ENCODE data around the gene JADE3.
"Not testable (repeated sequence)": the region's sequence is repeated elsewhere in the genome, so short reads cannot be mapped to it uniquely, and the experiment has no call there.

The JADE3 gene

GRCh38 chrX:46961097-46961496, 48.9 kb downstream of the JADE3 start:
- Mint-ChIP-seq H3K27me3 (peaks cover 2% of the 10 kb centered on the region), H3K4me3 (no peak overlapping the region), H3K9me3 (no peaks in the 10 kb centered on the region), H3K27ac (no peak overlapping the region), H3K4me1 (no peaks in the 10 kb centered on the region), H3K36me3 (no peaks in the 10 kb centered on the region)

- Mint-ChIP-seq H3K9me3 (no peaks in the 10 kb centered on the region), H3K27me3 (peaks cover 2% of the 10 kb centered on the region), H3K36me3 (no peaks in the 10 kb centered on the region), H3K27ac (no peak overlapping the region), H3K4me1 (no peaks in the 10 kb centered on the region), H3K4me3 (no peak overlapping the region)
Observed at GRCh38 chrX:46961574-46962283, 49.5 kb downstream of the JADE3 start.

GRCh38 chrX:46965125-46965758, 53.0 kb downstream of the JADE3 start:
- no peaks in the 10 kb centered on the region for H3K27me3 Mint-ChIP-seq
- no peaks in the 10 kb centered on the region for H3K36me3 Mint-ChIP-seq
- H3K4me3 Mint-ChIP-seq, result no peak overlapping the region
- H3K27ac Mint-ChIP-seq, result no peak overlapping the region
- H3K9me3 Mint-ChIP-seq, result no peaks in the 10 kb centered on the region
- H3K4me1 Mint-ChIP-seq, result no peaks in the 10 kb centered on the region

- Mint-ChIP-seq H3K36me3 (no peaks in the 10 kb centered on the region), H3K27me3 (no peaks in the 10 kb centered on the region), H3K4me1 (no peaks in the 10 kb centered on the region), H3K4me3 (no peak overlapping the region), H3K27ac (no peak overlapping the region), H3K9me3 (no peaks in the 10 kb centered on the region)
Observed at GRCh38 chrX:46967547-46967946, 55.3 kb downstream of the JADE3 start.

GRCh38 chrX:46977046-46977445, 64.8 kb downstream of the JADE3 start:
- H3K4me1 Mint-ChIP-seq, H3K27ac Mint-ChIP-seq, H3K9me3 Mint-ChIP-seq, H3K4me3 Mint-ChIP-seq, H3K27me3 Mint-ChIP-seq, H3K36me3 Mint-ChIP-seq: not testable (repeated sequence)

- Mint-ChIP-seq H3K4me1 (no peaks in the 10 kb centered on the region), H3K27ac (no peak overlapping the region), H3K9me3 (no peaks in the 10 kb centered on the region), H3K36me3 (no peaks in the 10 kb centered on the region), H3K4me3 (no peak overlapping the region), H3K27me3 (no peaks in the 10 kb centered on the region)
Observed at GRCh38 chrX:46978341-46979291, 66.4 kb downstream of the JADE3 start.

GRCh38 chrX:46984705-46985104, 72.5 kb downstream of the JADE3 start:
- Mint-ChIP-seq H3K36me3 (no peaks in the 10 kb centered on the region), H3K27ac (no peak overlapping the region), H3K27me3 (no peaks in the 10 kb centered on the region), H3K9me3 (no peaks in the 10 kb centered on the region), H3K4me1 (no peaks in the 10 kb centered on the region), H3K4me3 (no peak overlapping the region)

GRCh38 chrX:46989548-46989947, 77.3 kb downstream of the JADE3 start:
- H3K36me3 Mint-ChIP-seq, result no peaks in the 10 kb centered on the region
- no peaks in the 10 kb centered on the region for H3K27me3 Mint-ChIP-seq
- no peak overlapping the region for H3K27ac Mint-ChIP-seq
- no peak overlapping the region for H3K4me3 Mint-ChIP-seq
- H3K4me1 Mint-ChIP-seq, result no peaks in the 10 kb centered on the region
- no peaks in the 10 kb centered on the region for H3K9me3 Mint-ChIP-seq

- Mint-ChIP-seq H3K27ac (no peak overlapping the region), H3K4me1 (no peaks in the 10 kb centered on the region), H3K4me3 (no peak overlapping the region), H3K27me3 (no peaks in the 10 kb centered on the region), H3K9me3 (no peaks in the 10 kb centered on the region), H3K36me3 (no peaks in the 10 kb centered on the region)
Observed at GRCh38 chrX:46991664-46992063, 79.4 kb downstream of the JADE3 start.

- H3K4me1 Mint-ChIP-seq, result no peaks in the 10 kb centered on the region
- H3K9me3 Mint-ChIP-seq, result no peaks in the 10 kb centered on the region
- H3K4me3 Mint-ChIP-seq, result no peak overlapping the region
- no peaks in the 10 kb centered on the region for H3K27me3 Mint-ChIP-seq
- H3K36me3 Mint-ChIP-seq, result no peaks in the 10 kb centered on the region
- no peak overlapping the region for H3K27ac Mint-ChIP-seq
Observed at GRCh38 chrX:46992070-46992469, 79.8 kb downstream of the JADE3 start.

GRCh38 chrX:46994096-46994495, 81.9 kb downstream of the JADE3 start:
- H3K27ac Mint-ChIP-seq, result no peak overlapping the region
- H3K9me3 Mint-ChIP-seq, result no peaks in the 10 kb centered on the region
- no peaks in the 10 kb centered on the region for H3K36me3 Mint-ChIP-seq
- H3K27me3 Mint-ChIP-seq, result no peaks in the 10 kb centered on the region
- no peaks in the 10 kb centered on the region for H3K4me1 Mint-ChIP-seq
- no peak overlapping the region for H3K4me3 Mint-ChIP-seq

- H3K27ac Mint-ChIP-seq, result no peak overlapping the region
- H3K4me1 Mint-ChIP-seq, result no peaks in the 10 kb centered on the region
- H3K9me3 Mint-ChIP-seq, result peaks cover 3% of the 10 kb centered on the region
- H3K27me3 Mint-ChIP-seq, result no peaks in the 10 kb centered on the region
- peaks cover 2% of the 10 kb centered on the region for H3K36me3 Mint-ChIP-seq
- no peak overlapping the region for H3K4me3 Mint-ChIP-seq
Observed at GRCh38 chrX:47012131-47012530, 99.9 kb downstream of the JADE3 start.

- no peaks in the 10 kb centered on the region for H3K27me3 Mint-ChIP-seq
- H3K36me3 Mint-ChIP-seq, result no peaks in the 10 kb centered on the region
- H3K27ac Mint-ChIP-seq, result no peak overlapping the region
- no peaks in the 10 kb centered on the region for H3K4me1 Mint-ChIP-seq
- H3K9me3 Mint-ChIP-seq, result no peaks in the 10 kb centered on the region
- no peak overlapping the region for H3K4me3 Mint-ChIP-seq
Observed at GRCh38 chrX:47026198-47026597, 114.0 kb downstream of the JADE3 start.

GRCh38 chrX:47030339-47030738, 118.1 kb downstream of the JADE3 start:
- H3K4me1 Mint-ChIP-seq, result no peaks in the 10 kb centered on the region
- H3K9me3 Mint-ChIP-seq, result no peaks in the 10 kb centered on the region
- H3K27ac Mint-ChIP-seq, result no peak overlapping the region
- no peaks in the 10 kb centered on the region for H3K36me3 Mint-ChIP-seq
- no peak overlapping the region for H3K4me3 Mint-ChIP-seq
- H3K27me3 Mint-ChIP-seq, result no peaks in the 10 kb centered on the region

- Mint-ChIP-seq H3K9me3 (peaks cover 12% of the 10 kb centered on the region), H3K27ac (no peak overlapping the region), H3K4me3 (no peak overlapping the region), H3K36me3 (no peaks in the 10 kb centered on the region), H3K4me1 (no peaks in the 10 kb centered on the region), H3K27me3 (peaks cover 1% of the 10 kb centered on the region)
Observed at GRCh38 chrX:47047989-47048388, 135.8 kb downstream of the JADE3 start.
